MM.1S (cell line): ENCODE results near the gene DIPK2B.

Experiments used
- EZH2 ChIP-seq: fragments of 300-600 bp; sonication (generic); optimal IDR thresholded peaks from 2 replicates; pipeline ENCODE3; 2017; ENCODE audit warnings: low read depth, mild to moderate bottlenecking, antibody characterized with exemption, low read length, mixed read lengths
- EZH2phosphoT487 ChIP-seq: fragments of 300-600 bp; sonication (generic); IDR thresholded peaks from 2 replicates; pipeline ENCODE4 v1.6.1; 2018; ENCODE audit warnings: antibody characterized with exemption, low read length
- TF ChIP-seq, protein P1 (sequence below): fragments of 300-600 bp; sonication (generic); IDR thresholded peaks from 2 replicates; pipeline ENCODE4 v1.5.1; 2016; ENCODE audit warnings: antibody characterized with exemption, low read length, mixed read lengths

DNA sequence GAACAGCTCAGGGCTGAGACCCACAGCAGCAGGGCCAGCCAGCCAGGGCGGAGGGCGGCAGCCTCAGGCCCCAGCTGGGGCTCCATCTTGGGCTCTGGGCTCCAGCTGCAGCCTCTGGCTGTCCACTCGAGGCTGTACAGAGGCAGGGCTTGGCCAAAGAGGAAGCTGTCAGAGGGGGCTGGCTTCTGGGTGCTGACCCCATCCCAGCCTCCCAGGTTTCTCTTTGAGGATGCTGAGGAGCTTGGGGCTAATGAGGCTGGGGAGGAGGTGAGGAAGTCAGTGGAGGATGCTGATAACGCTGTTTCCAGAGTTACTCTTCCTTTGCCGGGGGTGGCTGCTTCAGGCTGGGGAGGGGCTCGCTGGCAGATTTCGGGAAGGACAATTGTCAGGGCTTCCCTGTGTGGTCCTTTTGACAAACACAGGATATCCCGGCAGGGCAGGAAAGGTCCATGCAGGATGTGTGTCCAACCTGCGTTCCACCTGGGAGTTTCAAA, at the start of gene DIPK2B:
- TF ChIP-seq, protein P1, sequence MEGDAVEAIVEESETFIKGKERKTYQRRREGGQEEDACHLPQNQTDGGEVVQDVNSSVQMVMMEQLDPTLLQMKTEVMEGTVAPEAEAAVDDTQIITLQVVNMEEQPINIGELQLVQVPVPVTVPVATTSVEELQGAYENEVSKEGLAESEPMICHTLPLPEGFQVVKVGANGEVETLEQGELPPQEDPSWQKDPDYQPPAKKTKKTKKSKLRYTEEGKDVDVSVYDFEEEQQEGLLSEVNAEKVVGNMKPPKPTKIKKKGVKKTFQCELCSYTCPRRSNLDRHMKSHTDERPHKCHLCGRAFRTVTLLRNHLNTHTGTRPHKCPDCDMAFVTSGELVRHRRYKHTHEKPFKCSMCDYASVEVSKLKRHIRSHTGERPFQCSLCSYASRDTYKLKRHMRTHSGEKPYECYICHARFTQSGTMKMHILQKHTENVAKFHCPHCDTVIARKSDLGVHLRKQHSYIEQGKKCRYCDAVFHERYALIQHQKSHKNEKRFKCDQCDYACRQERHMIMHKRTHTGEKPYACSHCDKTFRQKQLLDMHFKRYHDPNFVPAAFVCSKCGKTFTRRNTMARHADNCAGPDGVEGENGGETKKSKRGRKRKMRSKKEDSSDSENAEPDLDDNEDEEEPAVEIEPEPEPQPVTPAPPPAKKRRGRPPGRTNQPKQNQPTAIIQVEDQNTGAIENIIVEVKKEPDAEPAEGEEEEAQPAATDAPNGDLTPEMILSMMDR, result no peak
- TF ChIP-seq EZH2 (no peak), EZH2phosphoT487 (no peak)
